WTC11 (cell line): ENCODE data around the gene MIER2.
"Not testable (repeated sequence)": the region's sequence is repeated elsewhere in the genome, so short reads cannot be mapped to it uniquely, and the experiment has no call there.

Experiments
- CTCF ChIP-seq: fragments of 200-600 bp; IDR thresholded peaks from 2 replicates; pipeline ENCODE4 v1.8.0; 2022; ENCODE audit warnings: antibody characterized with exemption
- USF2 ChIP-seq: sonication (generic); formaldehyde crosslinking; IDR thresholded peaks from 2 replicates; pipeline ENCODE4 v1.8.1; 2023; ENCODE audit warnings: mild to moderate bottlenecking, missing genetic modification reagents, moderate library complexity
- ZSCAN18 ChIP-seq: fragments of 250-450 bp; sonication (Bioruptor Pico); IDR thresholded peaks from 2 replicates; pipeline ENCODE4 v2.1.2; 2022; ENCODE audit warnings: mild to moderate bottlenecking, moderate library complexity

GRCh38 chr19:256804-257203 is 87.8 kb downstream of the MIER2 start:
- TF ChIP-seq ZSCAN18; CTCF; USF2 (CRISPR knock-in tag): not testable (repeated sequence)
